Endothelial cell (in vitro differentiated cells): ENCODE results near the gene DCAF11. TPM values are rescaled to one million over a fixed set of nuclear protein-coding genes. Genes with fewer than 3 reads are reported as not detected.

ENCODE experiments used
- DNase-seq: peaks from one replicate; pipeline ENCODE4 v3.0.0; 2021; ENCODE audit warnings: low spot score
- H3K27ac Mint-ChIP-seq: one replicate; pipeline ENCODE4 v1.8.0; 2021; ENCODE audit warnings: mixed read lengths, inconsistent platforms; ENCODE audit not compliant: unreplicated experiment
- H3K27me3 Mint-ChIP-seq: one replicate; pipeline ENCODE4 v1.8.0; 2021; ENCODE audit warnings: mild to moderate bottlenecking, moderate library complexity, mixed read lengths, inconsistent platforms; ENCODE audit not compliant: unreplicated experiment
- H3K36me3 Mint-ChIP-seq: one replicate; pipeline ENCODE4 v1.8.0; 2021; ENCODE audit warnings: mild to moderate bottlenecking, low read depth, mixed read lengths, inconsistent platforms; ENCODE audit not compliant: unreplicated experiment
- H3K4me1 Mint-ChIP-seq: one replicate; pipeline ENCODE4 v1.8.0; 2021; ENCODE audit warnings: mild to moderate bottlenecking, mixed read lengths, inconsistent platforms; ENCODE audit not compliant: unreplicated experiment
- H3K4me3 Mint-ChIP-seq: one replicate; pipeline ENCODE4 v1.8.0; 2021; ENCODE audit warnings: mild to moderate bottlenecking, mixed read lengths, inconsistent platforms; ENCODE audit not compliant: unreplicated experiment
- H3K9me3 Mint-ChIP-seq: one replicate; pipeline ENCODE4 v1.8.0; 2021; ENCODE audit warnings: mixed read lengths, inconsistent platforms; ENCODE audit not compliant: unreplicated experiment
- CTCF ChIP-seq: fragments of 200-600 bp; sonication (generic); IDR thresholded peaks from one replicate; pipeline ENCODE4 v1.5.0; 2021; ENCODE audit warnings: antibody characterized with exemption; ENCODE audit not compliant: unreplicated experiment
- total RNA-seq: library from RNA; stranded (reverse); fragmentation: NEBNext Ultra II Directional; extraction: Animal tissue kit (Norgen Biotek cat#: 25700); gene quantifications from one replicate; pipeline ENCODE4 v1.2.1, GENCODE V29; 2021; ENCODE audit not compliant: unreplicated experiment

The DCAF11 gene
- total RNA-seq, 1 donor from 2014 or later = 38.2 TPM

GRCh38 chr14:24150061-24150460, 35.5 kb downstream of the DCAF11 start:
- no peaks in the 10 kb centered on the region for H3K9me3 Mint-ChIP-seq
- peaks cover 33% of the 10 kb centered on the region for H3K4me1 Mint-ChIP-seq
- H3K36me3 Mint-ChIP-seq = peaks cover 33% of the 10 kb centered on the region
- H3K27me3 Mint-ChIP-seq = peaks cover 18% of the 10 kb centered on the region
- no peak for DNase-seq
- H3K4me3 Mint-ChIP-seq = no peak overlapping the region
- TF ChIP-seq CTCF = no peak
- H3K27ac Mint-ChIP-seq = no peak overlapping the region

GRCh38 chr14:24150567-24150966, 36.0 kb downstream of the DCAF11 start:
- Mint-ChIP-seq H3K4me3 (peak overlapping the region; percentile 23), H3K9me3 (no peaks in the 10 kb centered on the region), H3K36me3 (peaks cover 35% of the 10 kb centered on the region), H3K27me3 (peaks cover 18% of the 10 kb centered on the region), H3K27ac (no peak overlapping the region), H3K4me1 (peaks cover 36% of the 10 kb centered on the region)
- no peak for DNase-seq
- TF ChIP-seq CTCF = no peak

GRCh38 chr14:24150993-24151392, 36.4 kb downstream of the DCAF11 start:
- TF ChIP-seq CTCF = no peak
- peaks cover 14% of the 10 kb centered on the region for H3K27me3 Mint-ChIP-seq
- H3K4me1 Mint-ChIP-seq = peaks cover 36% of the 10 kb centered on the region
- DNase-seq = no peak
- no peaks in the 10 kb centered on the region for H3K9me3 Mint-ChIP-seq
- peak overlapping the region; percentile 37 for H3K4me3 Mint-ChIP-seq
- H3K36me3 Mint-ChIP-seq = peaks cover 36% of the 10 kb centered on the region
- H3K27ac Mint-ChIP-seq = no peak overlapping the region

GRCh38 chr14:24151404-24152080, 37.0 kb downstream of the DCAF11 start:
- peaks cover 14% of the 10 kb centered on the region for H3K27me3 Mint-ChIP-seq
- peaks cover 35% of the 10 kb centered on the region for H3K36me3 Mint-ChIP-seq
- no peaks in the 10 kb centered on the region for H3K9me3 Mint-ChIP-seq
- TF ChIP-seq CTCF = no peak
- peaks cover 35% of the 10 kb centered on the region for H3K4me1 Mint-ChIP-seq
- no peak for DNase-seq
- H3K4me3 Mint-ChIP-seq = no peak overlapping the region
- no peak overlapping the region for H3K27ac Mint-ChIP-seq

- peaks cover 45% of the 10 kb centered on the region for H3K36me3 Mint-ChIP-seq
Measured at GRCh38 chr14:24155100-24155499, 40.5 kb downstream of the DCAF11 start.

More at GRCh38 chr14:24155100-24155499, 40.5 kb downstream of the DCAF11 start:
- peak overlapping the region; percentile 26 for H3K4me3 Mint-ChIP-seq
- H3K27ac Mint-ChIP-seq = peak overlapping the region; percentile 12
- no peaks in the 10 kb centered on the region for H3K9me3 Mint-ChIP-seq
- H3K27me3 Mint-ChIP-seq = peaks cover 9% of the 10 kb centered on the region
- TF ChIP-seq CTCF = no peak
- peaks cover 23% of the 10 kb centered on the region for H3K4me1 Mint-ChIP-seq
- no peak for DNase-seq
